ENCODE results near the gene KIAA1549.

GRCh38 chr7:138967159-138967558 is 14.0 kb downstream of the KIAA1549 start:
- TF ChIP-seq CTCF (IDR thresholded peaks at IDR 0.05): no peak
- no peak for TF ChIP-seq POLR2A (IDR thresholded peaks at IDR 0.05)
